H9 (cell line): ENCODE measurements around the gene UBFD1. TPM values are rescaled to one million over a fixed set of nuclear protein-coding genes. Genes with fewer than 3 reads are reported as not detected.

Source experiments
- DNase-seq: peaks from one replicate; pipeline ENCODE4 v3.0.0-alpha.2; 2017
- H2AFZ ChIP-seq: one replicate; pipeline ENCODE4 v1.6.1; 2013; ENCODE audit warnings: mild to moderate bottlenecking, low read length, control low read depth, moderate library complexity
- H2AK5ac ChIP-seq: 2 replicates; pipeline ENCODE4 v1.6.1; 2013; ENCODE audit warnings: low read length, control low read depth, mixed read lengths; ENCODE audit not compliant: insufficient read length
- H2BK120ac ChIP-seq: one replicate; pipeline ENCODE4 v1.6.1; 2013; ENCODE audit warnings: low read depth, mild to moderate bottlenecking, low read length, control low read depth, inconsistent platforms; ENCODE audit not compliant: poor library complexity, severe bottlenecking
- H2BK12ac ChIP-seq: 2 replicates; pipeline ENCODE4 v1.6.1; 2013; ENCODE audit warnings: low read length, control low read depth, mixed read lengths, low read depth; ENCODE audit not compliant: insufficient read length
- H2BK15ac ChIP-seq: 2 replicates; pipeline ENCODE4 v1.6.1; 2013; ENCODE audit warnings: low read depth, low read length, control low read depth
- H2BK20ac ChIP-seq: one replicate; pipeline ENCODE4 v1.6.1; 2013; ENCODE audit warnings: low read depth, mild to moderate bottlenecking, low read length, control low read depth, inconsistent platforms; ENCODE audit not compliant: poor library complexity, severe bottlenecking
- H2BK5ac ChIP-seq: 2 replicates; pipeline ENCODE4 v1.6.1; 2013; ENCODE audit warnings: low read length, control low read depth, mixed read lengths; ENCODE audit not compliant: insufficient read length
- H3K14ac ChIP-seq: 2 replicates; pipeline ENCODE4 v1.6.1; 2013; ENCODE audit warnings: low read length, control low read depth; ENCODE audit not compliant: insufficient read depth
- H3K18ac ChIP-seq: 2 replicates; pipeline ENCODE4 v1.6.1; 2013; ENCODE audit warnings: low read depth, mild to moderate bottlenecking, mixed read lengths, low read length, control low read depth; ENCODE audit not compliant: insufficient read length
- H3K23ac ChIP-seq: 2 replicates; pipeline ENCODE4 v1.6.1; 2013; ENCODE audit warnings: low read length, control low read depth, mixed read lengths, low read depth; ENCODE audit not compliant: insufficient read length
- H3K23me2 ChIP-seq: 2 replicates; pipeline ENCODE4 v1.6.1; 2013; ENCODE audit warnings: low read depth, mild to moderate bottlenecking, mixed read lengths, low read length, control low read depth; ENCODE audit not compliant: insufficient read length, poor library complexity, severe bottlenecking
- H3K27ac ChIP-seq: 2 replicates; pipeline ENCODE4 v1.5.1; 2013; ENCODE audit warnings: low read length, control low read depth, mixed read lengths, low read depth; ENCODE audit not compliant: insufficient read length
- H3K27me3 ChIP-seq: 2 replicates; pipeline ENCODE4 v1.6.1; 2013; ENCODE audit warnings: low read length, control low read depth, inconsistent platforms; ENCODE audit not compliant: insufficient read depth
- H3K4ac ChIP-seq: 2 replicates; pipeline ENCODE4 v1.6.1; 2013; ENCODE audit warnings: low read depth, mild to moderate bottlenecking, control low read depth, inconsistent platforms, low read length, moderate library complexity
- H3K4me1 ChIP-seq: 2 replicates; pipeline ENCODE4 v1.6.1; 2013; ENCODE audit warnings: low read length, control low read depth, inconsistent platforms; ENCODE audit not compliant: insufficient read depth
- H3K4me2 ChIP-seq: 2 replicates; pipeline ENCODE4 v1.6.1; 2013; ENCODE audit warnings: low read length, control low read depth, mixed read lengths; ENCODE audit not compliant: insufficient read length, insufficient read depth
- H3K56ac ChIP-seq: 2 replicates; pipeline ENCODE4 v1.6.1; 2013; ENCODE audit warnings: low read depth, mild to moderate bottlenecking, mixed read lengths, low read length, control low read depth; ENCODE audit not compliant: insufficient read length
- H3K79me1 ChIP-seq: 2 replicates; pipeline ENCODE4 v1.6.1; 2013; ENCODE audit warnings: low read depth, mild to moderate bottlenecking, moderate library complexity, low read length, control low read depth, inconsistent platforms; ENCODE audit not compliant: insufficient read depth, poor library complexity, severe bottlenecking
- H3K79me2 ChIP-seq: 2 replicates; pipeline ENCODE4 v1.6.1; 2013; ENCODE audit warnings: low read length, control low read depth, inconsistent platforms; ENCODE audit not compliant: insufficient read depth
- H3K9ac ChIP-seq: 2 replicates; pipeline ENCODE4 v1.6.1; 2013; ENCODE audit warnings: low read length, control low read depth, mixed read lengths; ENCODE audit not compliant: insufficient read length; ENCODE audit errors: extremely low read depth
- H3K9me3 ChIP-seq: one replicate; pipeline ENCODE4 v1.6.1; 2013; ENCODE audit warnings: low read depth, low read length, inconsistent platforms; ENCODE audit not compliant: control insufficient read depth
- H3T11ph ChIP-seq: one replicate; pipeline ENCODE4 v1.6.1; 2013; ENCODE audit warnings: mild to moderate bottlenecking, low read length, control low read depth, inconsistent platforms
- H4K20me1 ChIP-seq: one replicate; pipeline ENCODE4 v1.6.1; 2013; ENCODE audit not compliant: control insufficient read depth, insufficient read length, insufficient read depth
- H4K5ac ChIP-seq: 2 replicates; pipeline ENCODE4 v1.6.1; 2013; ENCODE audit warnings: low read depth, mild to moderate bottlenecking, mixed read lengths, low read length, control low read depth; ENCODE audit not compliant: insufficient read length
- H4K8ac ChIP-seq: replicated peaks from 2 replicates; pipeline ENCODE4 v1.6.1; 2013; ENCODE audit warnings: low read length, control low read depth, mixed read lengths, low read depth; ENCODE audit not compliant: insufficient read length
- H4K91ac ChIP-seq: 2 replicates; pipeline ENCODE4 v1.6.1; 2013; ENCODE audit warnings: low read depth, mild to moderate bottlenecking, moderate library complexity, mixed read lengths, low read length, control low read depth; ENCODE audit not compliant: insufficient read length
- H3K27ac Mint-ChIP-seq, 3 experiments: 2 replicates in 2 of 3; 3 replicates in 1 of 3; pipeline ENCODE4 v1.8.0; 2020 to 2021; ENCODE audit warnings: mixed read lengths in 3 of 3, mild to moderate bottlenecking in 1 of 3, moderate library complexity in 1 of 3
- H3K27me3 Mint-ChIP-seq: 2 replicates; pipeline ENCODE4 v1.8.0; 2021; ENCODE audit warnings: low read depth, mild to moderate bottlenecking, moderate library complexity, mixed read lengths
- H3K36me3 Mint-ChIP-seq, 3 experiments: 2 replicates in 2 of 3; 3 replicates in 1 of 3; pipeline ENCODE4 v1.8.0; 2020 to 2021; ENCODE audit warnings: low read depth in 3 of 3, mixed read lengths in 3 of 3; ENCODE audit not compliant: insufficient read depth in 1 of 3
- H3K4me1 Mint-ChIP-seq, 2 experiments: 2 replicates each; pipeline ENCODE4 v1.8.0; 2020; ENCODE audit warnings: mixed read lengths in 2 of 2
- H3K4me3 Mint-ChIP-seq, 2 experiments: 2 replicates in 1 of 2; 3 replicates in 1 of 2; pipeline ENCODE4 v1.8.0; 2020 to 2021; ENCODE audit warnings: mild to moderate bottlenecking in 2 of 2, mixed read lengths in 2 of 2, moderate library complexity in 1 of 2
- H3K9me3 Mint-ChIP-seq, 2 experiments: 2 replicates in 1 of 2; 3 replicates in 1 of 2; pipeline ENCODE4 v1.8.0; 2020; ENCODE audit warnings: mild to moderate bottlenecking in 2 of 2, mixed read lengths in 2 of 2, moderate library complexity in 1 of 2
- WGBS: extraction: QIAGEN DNeasy Blood & Tissue Kit; methylation state at CpG from one replicate; pipeline ENCODE4 v1.1.7; 2013; ENCODE audit warnings: missing lambda C conversion rate, low lambda C conversion rate, mixed read lengths; ENCODE audit not compliant: insufficient read length; ENCODE audit errors: extremely low coverage; 5-methylcytosine and 5-hydroxymethylcytosine counted together
- total RNA-seq: library from RNA; stranded (reverse); gene quantifications from 2 replicates; pipeline ENCODE4 v1.2.1, GENCODE V29; 2021
- TF ChIP-seq, protein P1 (sequence below): fragments of 200-600 bp; sonication (generic); conservative IDR thresholded peaks from 3 replicates; pipeline ENCODE4 v1.8.0; 2021; ENCODE audit warnings: antibody characterized with exemption, mild to moderate bottlenecking

Gene UBFD1
- total RNA-seq, 1 experiment from 2014 or later: 107 TPM

DNA sequence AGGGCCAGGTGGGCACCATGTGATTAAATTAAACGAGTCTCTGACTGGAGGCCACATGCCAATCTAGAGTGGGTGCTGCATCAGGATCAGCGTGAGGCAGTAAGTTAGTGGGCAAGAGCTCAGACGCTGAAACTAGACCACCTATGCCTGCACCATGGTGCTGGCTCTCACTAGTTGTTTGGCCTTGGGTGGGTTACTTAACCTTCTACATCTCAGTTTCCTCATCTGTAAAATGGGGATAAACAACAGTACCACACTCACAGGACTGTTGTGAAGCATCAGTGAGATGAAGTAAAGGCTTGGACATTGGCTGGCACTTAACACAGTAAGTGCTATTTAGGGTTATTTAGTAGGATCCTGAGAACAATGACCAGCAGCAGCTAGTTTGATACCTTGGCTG lies 32.7 kb downstream of the UBFD1 start:
- Histone ChIP-seq H3K4me1 (no peaks in the 10 kb centered on the region), H2BK15ac (no peak overlapping the region), H3K23ac (no peak overlapping the region), H3T11ph (no peak overlapping the region), H3K27me3 (no peaks in the 10 kb centered on the region), H3K4ac (no peak overlapping the region), H4K8ac (no peak overlapping the region), H3K23me2 (peaks cover 2% of the 10 kb centered on the region), H3K56ac (no peak overlapping the region), H2BK5ac (no peak overlapping the region), H3K79me2 (peaks cover 23% of the 10 kb centered on the region; the same call in 1 of the 2 replicates), H2AK5ac (no peak overlapping the region), H3K18ac (no peak overlapping the region), H4K20me1 (no peaks in the 10 kb centered on the region), H2BK12ac (no peak overlapping the region), H4K91ac (no peak overlapping the region), H3K79me1 (peaks cover 2% of the 10 kb centered on the region), H4K5ac (no peak overlapping the region), H2BK20ac (no peak overlapping the region), H2AFZ (no peak overlapping the region), H3K4me2 (no peak overlapping the region), H3K14ac (no peak overlapping the region), H3K27ac (no peak overlapping the region), H3K9ac (no peak overlapping the region), H3K9me3 (no peaks in the 10 kb centered on the region), H2BK120ac (no peak overlapping the region)
- DNase-seq: no peak
- Mint-ChIP-seq H3K27me3 (no peaks in the 10 kb centered on the region), H3K4me1 (peaks cover 0 to 6% of the 10 kb centered on the region in 2 experiments; a peak in 2 of 4 replicates), H3K36me3 (peaks cover 27 to 83% (median 63%) of the 10 kb centered on the region in 3 experiments; a peak in 6 of 7 replicates), H3K27ac (no peak overlapping the region), H3K4me3 (no peak overlapping the region), H3K9me3 (no peaks in the 10 kb centered on the region)
- TF ChIP-seq, protein P1, sequence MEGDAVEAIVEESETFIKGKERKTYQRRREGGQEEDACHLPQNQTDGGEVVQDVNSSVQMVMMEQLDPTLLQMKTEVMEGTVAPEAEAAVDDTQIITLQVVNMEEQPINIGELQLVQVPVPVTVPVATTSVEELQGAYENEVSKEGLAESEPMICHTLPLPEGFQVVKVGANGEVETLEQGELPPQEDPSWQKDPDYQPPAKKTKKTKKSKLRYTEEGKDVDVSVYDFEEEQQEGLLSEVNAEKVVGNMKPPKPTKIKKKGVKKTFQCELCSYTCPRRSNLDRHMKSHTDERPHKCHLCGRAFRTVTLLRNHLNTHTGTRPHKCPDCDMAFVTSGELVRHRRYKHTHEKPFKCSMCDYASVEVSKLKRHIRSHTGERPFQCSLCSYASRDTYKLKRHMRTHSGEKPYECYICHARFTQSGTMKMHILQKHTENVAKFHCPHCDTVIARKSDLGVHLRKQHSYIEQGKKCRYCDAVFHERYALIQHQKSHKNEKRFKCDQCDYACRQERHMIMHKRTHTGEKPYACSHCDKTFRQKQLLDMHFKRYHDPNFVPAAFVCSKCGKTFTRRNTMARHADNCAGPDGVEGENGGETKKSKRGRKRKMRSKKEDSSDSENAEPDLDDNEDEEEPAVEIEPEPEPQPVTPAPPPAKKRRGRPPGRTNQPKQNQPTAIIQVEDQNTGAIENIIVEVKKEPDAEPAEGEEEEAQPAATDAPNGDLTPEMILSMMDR: no peak
- no CpG with 5 or more reads among the region's 3 CpGs for WGBS
